Activated CD8-positive, alpha-beta memory T cell treated with anti-CD3 and anti-CD28 coated beads, Interleukin-2, amount 50 U/mL, for 4 hours (primary cell): ENCODE results near the gene FGF2.
"Not testable (repeated sequence)": the region's sequence is repeated elsewhere in the genome, so short reads cannot be mapped to it uniquely, and the experiment has no call there.

Experiments used
- DNase-seq: peaks from one replicate; pipeline ENCODE4 v3.0.0-alpha.2; 2020

FGF2 gene

DNA sequence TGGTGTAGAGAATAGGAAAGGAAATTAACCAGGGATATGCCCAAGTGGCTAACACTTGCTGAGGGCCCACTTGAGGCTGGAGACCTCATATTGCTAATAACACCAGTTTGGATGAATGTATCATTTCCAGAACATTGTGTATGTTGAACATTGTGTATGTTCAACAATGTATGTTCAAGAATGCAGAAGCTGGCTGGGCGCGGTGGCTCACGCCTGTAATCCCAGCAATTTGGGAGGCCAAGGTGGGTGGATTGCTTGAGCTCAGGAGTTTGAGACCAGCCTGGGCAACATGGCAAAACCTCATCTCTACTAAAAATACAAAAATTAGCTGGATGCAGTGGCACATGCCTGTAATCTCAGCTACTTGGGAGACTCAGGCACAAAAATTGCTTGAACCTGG, 23.2 kb downstream of the FGF2 start:
- not testable (repeated sequence) for DNase-seq

DNA sequence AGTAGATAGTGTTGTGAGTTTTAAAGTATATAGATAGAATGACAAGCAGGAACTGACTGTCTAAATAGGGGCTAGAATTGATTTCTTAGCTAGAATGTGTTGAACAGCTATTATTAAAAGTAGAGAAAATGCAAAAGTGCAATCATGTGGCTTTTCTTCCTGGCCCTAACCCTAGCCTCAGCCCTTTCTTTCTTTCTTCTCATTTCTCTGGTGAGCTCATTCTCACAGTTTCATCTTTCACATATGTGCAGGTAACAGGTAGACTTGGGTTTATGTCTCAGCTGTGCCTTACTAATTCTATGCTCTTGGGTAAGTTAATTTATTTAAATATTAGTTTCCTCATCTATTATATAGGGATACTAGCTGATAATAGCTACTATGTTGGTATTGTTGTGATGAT, 24.9 kb downstream of the FGF2 start:
- no peak for DNase-seq

DNA sequence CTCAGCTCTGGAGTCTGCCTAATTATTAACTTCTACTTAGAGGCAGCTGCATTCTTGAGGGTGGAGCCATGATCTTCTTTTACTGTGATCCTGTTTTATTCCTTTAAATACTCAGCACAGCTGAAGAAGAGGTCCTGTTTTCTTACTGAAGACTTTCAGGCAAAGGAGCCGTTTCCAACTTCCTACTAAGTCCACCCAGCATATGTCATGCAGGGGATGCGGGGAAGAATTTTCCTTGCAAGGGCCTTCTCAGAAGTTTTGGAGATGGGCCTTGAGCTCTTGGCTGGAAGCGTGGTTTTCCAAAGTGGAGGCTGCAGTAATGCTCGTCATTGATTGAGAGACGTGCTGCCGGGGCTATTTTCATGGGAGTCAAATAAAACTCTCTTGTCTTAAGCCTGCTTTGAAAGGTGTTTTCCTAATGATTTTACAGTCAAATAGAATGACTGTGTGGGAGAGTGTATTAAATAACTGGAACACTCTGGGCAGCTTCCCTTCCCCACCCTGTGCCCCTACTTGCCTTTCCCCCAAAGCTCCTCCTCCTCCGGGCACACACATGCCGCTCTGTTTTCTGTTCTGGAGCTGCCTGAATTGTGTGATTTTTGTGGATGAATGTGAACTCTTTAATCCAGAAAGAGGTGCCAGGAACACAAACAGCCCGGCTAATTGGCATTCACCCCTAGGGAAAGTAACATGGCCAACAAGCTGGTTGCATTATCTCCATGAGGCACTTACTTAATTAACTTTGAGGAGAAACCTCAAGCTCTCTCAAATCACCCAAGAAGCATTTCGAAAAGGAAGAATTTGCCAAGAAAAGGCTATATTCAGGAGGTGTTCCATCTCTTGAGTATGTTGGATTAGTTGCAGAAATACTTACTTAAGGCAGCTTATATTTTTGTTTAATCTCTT, 28.1 kb downstream of the FGF2 start:
- DNase-seq: no peak

DNA sequence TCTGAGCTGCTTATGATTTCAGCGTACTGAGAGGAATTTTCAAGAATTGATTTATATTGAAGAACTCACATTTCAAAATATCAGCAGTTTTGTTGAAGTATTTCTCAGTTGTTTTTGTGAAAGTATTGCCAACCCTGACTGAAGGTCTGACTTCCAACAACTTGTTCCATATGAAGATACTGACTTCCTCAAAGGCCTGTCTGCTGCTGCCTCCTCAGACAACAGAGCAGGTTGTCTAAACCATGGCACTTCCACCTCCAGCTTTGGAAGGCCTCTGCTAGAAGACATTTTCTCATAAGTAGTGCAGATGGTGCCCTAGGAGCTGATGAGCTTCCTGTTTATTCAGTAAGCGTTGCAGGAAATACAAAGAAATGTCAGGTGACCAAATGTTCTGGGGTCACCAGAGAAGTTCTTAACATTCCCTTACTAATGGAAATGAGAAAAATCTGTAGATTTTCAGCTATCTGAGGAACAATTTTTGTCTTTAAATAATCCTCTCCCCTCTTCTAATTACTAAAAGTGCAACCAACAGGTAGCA, 28.8 kb downstream of the FGF2 start:
- DNase-seq: no peak

DNA sequence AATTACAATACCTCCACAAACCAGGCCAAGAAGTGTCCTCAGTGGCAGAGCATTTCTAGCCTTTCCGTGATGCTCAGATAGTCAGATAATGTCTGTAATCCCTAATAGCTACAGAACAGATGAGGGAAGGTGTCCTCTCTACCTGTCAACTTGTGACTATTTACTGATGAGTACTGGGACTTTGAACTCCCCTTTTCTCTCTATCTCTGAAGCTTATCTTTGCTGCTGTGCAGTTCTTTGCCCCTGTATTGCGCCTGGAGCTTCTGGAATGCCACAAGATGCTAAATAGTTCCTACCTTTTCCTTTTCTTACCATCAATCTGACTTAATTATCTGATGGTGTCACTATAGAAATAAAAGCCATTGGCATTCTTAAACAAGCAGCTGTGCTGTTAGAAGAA, 30.5 kb downstream of the FGF2 start:
- DNase-seq: no peak

DNA sequence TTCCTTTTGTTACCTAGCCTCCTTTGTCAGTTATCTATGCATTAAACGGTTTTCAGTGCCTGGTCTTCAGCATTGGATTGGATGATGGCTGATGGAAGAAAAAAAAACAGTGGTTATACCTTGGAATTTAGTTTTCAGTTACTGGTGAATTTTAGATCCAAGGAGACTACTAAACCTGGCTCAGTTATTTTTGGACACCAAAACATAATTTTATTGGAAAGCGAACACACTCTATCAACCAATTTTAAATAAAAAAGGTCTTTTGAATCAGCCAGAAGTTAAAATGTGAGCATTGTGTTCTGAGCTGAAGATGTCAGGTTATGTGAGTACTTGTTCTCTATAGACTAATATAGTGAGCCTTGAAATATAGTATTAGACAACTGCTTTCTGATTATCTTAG, 32.1 kb downstream of the FGF2 start:
- DNase-seq: no peak

DNA sequence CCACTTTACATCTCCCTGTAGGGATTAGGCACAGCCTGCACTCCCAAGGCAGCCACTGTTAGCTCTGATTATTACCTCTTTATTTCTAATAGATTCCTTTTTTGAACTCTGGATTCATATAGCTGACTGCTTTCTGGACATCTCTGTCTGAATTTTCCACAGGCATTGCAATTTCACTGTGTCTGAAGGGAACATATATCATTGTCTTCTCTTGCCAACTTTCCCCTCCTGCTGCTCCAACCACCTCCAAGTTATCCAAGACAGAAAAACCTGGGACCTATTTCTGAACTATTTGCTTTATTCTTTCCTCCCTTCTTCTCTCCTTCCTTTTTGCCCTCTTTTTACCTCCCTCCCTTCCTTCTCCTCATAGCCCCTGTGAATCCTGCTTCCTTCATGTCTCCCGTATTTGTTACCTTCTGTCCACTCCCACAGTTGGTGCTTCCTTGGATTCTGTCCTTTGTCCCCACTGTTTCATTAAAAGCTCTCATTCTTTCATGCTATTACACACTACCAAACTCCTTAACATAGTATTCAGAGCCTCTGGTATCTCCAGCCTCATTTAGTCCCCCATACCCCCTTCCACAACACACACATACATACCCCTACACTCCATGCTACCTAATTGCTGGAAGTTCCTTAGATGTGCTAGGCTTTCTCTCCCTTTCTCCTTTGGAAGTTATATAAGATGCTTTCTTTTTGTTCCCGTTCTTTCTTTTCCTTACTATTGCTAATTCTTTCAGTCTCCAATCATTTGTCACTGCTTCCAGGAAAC, 34.7 kb downstream of the FGF2 start:
- DNase-seq: no peak

DNA sequence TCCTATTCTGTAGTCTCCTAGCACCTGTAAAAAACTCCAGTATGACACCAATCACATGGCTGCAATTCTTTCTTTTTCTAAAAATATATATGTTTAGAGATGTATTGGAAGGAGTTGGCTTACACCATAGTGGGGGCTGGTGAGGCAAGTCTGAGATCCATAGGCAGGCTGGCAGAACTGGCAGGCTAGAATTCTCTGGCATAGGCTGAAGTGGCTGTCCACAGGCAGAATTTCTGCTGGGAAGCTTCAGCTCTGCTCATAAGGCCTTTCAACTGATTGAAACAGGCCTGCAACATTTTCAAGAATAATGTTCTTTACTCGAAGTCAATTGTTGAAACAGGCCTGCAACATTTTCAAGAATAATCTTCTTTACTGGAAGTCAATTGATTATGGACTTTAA, 37.0 kb downstream of the FGF2 start:
- no peak for DNase-seq

DNA sequence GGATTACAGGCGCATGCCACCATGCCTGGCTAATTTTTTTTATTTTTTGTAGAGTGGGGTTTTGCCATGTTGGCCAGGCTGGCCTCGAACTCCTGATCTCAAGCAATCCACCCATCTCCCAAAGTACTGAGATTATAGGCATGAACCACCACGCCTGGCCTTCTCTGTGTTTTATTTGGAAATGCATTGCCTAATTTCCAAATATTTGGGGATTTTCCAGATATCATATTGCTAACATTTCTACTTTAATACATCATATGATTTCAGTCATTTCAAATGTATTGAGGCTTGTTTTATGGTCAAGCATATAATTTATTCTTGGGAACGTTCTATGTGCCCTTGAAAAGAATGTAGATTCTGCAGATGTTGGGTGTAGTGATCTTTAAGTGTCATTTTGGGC, 38.8 kb downstream of the FGF2 start:
- no peak for DNase-seq

DNA sequence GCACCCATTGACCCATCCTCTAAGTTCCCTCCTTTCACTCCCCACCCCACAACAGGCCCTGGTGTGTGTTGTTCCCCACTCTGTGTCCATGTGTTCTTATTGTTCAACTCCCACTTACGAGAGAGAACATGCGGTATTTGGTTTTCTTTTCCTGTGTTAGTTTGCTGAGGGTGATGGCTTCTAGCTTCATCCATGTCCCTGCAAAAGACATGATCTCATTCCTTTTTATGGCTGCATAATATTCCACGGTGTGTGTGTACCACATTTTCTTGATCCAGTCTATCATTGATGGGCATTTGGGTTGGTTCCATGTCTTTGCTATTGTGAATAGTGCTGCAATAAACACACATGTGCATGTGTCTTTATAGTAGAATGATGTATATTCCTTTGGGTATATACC, 41.6 kb downstream of the FGF2 start:
- not testable (repeated sequence) for DNase-seq

DNA sequence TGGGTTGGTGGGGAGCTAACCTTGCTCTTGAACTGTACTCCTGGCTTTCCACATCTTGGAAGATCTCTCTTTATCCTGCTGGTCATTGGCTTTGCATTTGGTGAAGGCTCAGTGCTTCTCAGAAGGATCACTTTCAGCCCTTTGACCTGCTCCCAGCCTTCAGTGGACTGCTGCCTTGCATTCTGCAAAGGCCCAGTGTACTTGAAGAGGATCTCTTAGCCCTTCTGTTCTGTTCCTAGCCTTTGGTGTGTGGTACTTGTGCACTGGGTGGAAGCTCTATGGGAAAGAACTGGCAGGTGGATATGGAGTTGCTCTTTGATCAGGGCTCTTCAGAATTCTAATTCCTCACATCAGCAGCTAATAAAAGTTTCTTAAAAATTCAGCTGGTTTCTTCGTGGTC, 46.5 kb downstream of the FGF2 start:
- DNase-seq: no peak

DNA sequence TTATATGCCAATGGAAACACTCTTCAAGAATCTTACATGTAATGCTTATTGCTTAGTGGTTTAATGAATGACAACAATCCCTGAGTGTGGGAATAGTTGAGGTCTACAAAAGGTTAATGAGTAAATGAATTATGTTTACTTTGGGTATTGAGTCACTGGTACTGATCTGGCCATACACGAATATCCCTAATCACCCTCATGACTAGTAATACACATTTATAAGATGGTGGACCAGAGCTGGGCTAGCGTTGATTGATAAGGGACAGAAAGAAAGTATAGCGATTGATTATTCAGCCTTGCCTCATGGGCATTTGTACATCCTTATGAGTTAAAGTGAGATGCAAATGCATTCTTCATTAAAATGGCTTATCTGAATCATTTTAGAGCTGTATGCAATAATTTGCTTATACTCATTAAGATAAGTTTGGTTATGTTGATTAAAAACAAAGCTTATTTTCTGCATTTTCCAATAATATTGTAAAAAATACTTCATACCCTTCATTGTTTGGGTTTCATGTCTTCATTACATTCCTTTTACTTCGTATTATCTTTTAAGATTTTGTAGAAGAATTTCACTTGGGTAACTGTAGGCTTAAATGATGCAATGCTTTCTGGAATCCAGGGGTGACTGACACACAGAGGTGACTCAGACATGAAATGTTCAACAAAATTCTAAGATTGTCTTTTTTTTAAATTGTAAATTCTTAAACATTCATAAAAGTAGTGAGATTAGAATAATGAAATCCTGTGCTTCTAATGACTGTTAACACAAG, 47.4 kb downstream of the FGF2 start:
- no peak for DNase-seq

DNA sequence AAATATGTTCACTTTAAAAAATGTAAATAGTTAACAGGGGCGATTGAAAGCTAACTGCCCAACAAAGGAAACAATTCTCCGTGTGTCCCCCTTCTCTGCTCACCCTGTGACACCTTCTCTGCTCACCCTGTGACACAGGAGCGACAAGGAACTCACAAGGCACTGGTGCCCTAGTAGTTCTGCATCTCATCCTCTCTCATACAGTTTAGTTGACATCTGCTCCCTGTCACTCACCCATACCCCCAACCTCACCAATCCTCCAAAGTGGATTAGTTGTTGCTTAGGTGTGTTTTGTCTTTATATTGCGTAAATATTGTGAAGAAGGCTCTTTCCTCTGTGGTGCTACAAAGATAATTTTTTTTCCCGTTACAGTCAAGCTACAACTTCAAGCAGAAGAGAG, 49.3 kb downstream of the FGF2 start:
- no peak for DNase-seq

DNA sequence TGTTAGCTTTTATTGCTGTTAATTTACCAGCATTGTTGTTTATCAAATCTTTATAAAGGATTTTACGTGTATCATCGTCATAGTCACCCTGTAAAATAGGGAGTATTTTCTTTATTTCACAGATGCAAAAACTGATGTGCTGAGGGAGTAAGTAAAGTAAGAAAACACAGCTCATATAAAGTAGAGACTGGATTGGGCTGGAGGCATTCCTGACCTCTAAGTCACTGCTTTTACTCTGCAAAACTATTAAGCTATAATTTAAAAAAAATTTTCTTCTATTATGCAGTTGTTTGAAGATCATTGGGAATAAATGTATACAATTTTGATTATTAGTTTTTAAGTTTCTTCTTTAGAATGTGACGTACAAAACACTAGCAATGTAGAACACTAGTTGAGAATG, 49.8 kb downstream of the FGF2 start:
- DNase-seq: no peak

DNA sequence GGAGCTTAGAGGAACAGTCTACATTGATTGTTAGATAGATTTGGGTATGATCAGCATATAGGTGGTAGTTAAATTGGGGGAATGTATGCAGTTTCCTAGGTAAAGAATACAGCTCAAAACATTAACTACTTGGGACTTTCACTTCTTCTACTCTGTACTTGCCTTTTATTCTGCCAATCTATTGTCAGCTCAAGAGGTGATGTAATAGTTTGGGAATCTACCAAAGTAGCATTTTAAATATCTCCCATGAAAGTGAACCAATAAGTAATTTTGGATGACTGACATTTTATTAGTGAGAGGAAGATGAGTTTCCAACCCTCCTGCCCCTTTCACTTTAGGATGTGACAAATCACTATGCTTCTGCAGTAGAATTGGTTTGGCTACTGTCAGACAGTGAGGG, 52.4 kb downstream of the FGF2 start:
- no peak for DNase-seq

DNA sequence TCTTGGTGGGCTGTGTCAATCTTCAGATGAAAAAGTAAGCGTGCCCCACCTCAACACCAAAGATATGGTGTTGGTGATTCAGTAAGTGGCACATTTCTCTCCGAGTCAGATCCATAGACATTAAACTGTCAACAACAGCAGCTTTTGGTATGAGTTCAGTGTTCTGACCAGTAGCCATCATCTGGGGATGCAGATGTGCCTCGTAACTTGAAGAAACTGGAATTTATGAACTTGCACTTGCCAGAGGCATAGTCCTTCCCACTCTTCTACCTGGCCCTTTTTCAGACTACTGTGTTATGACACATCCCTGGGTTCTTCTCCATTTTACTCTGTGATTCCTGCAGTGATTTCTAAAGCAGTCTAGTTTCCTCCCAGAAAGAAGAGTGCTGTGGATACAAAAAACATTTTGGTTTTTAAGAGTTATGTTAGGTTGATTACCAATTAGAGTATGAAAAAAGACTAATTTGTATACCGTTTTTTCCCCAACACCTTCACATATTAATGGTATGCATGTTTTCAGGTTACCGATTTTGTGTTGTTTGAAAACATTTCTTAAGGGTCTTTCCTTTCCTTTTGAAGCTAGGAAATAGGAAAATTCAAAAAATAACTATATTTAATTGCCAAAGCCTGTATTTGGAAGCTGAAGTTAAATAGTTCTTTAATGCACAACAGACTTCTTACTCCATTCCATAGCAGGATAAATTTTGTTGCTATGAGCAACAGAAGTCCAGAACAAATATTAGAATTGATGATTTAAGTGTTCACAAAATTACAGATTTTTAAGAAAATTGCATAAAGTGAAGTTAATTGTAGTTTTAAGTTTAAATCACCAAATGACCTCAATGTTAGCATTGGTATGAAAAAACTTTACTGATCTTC, 56.5 kb downstream of the FGF2 start:
- no peak for DNase-seq

DNA sequence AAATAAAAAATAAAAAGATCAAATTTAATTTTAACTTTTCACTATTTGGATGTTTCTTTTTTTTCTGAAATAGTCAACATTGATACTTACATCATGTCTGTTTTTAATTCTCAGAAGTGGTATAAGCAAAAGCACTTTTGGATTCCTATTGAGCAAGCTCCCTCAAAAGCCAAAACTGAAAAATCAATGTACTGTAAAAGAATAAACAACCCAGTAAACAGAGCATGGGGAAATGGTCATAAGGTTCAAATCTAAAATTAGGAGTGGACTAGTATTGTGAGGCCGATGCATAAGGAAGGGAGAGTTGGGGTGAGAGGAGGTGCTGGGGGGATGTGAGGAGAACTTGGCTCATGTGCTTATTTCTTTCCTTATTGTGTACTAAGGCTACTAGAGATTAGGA, 57.9 kb downstream of the FGF2 start:
- no peak for DNase-seq

DNA sequence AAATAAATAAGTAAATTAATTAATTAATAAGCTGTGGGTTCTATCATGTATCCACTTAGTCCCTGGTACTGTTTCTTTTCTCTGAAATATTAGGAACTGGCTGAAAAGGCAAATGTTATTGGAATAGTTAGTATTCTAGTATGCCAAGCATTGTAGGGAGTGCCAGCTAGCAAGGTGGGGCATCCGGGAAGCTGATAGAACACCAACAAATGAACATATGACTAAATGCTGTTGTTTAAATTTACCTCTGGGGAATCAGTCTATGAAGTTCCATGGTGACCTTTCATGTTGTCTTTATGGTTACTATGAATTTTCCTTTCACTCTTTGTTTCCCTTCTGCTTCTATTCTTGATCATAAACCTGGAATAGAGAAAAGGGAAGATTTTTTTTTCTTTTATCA, 63.1 kb downstream of the FGF2 start:
- DNase-seq: no peak

DNA sequence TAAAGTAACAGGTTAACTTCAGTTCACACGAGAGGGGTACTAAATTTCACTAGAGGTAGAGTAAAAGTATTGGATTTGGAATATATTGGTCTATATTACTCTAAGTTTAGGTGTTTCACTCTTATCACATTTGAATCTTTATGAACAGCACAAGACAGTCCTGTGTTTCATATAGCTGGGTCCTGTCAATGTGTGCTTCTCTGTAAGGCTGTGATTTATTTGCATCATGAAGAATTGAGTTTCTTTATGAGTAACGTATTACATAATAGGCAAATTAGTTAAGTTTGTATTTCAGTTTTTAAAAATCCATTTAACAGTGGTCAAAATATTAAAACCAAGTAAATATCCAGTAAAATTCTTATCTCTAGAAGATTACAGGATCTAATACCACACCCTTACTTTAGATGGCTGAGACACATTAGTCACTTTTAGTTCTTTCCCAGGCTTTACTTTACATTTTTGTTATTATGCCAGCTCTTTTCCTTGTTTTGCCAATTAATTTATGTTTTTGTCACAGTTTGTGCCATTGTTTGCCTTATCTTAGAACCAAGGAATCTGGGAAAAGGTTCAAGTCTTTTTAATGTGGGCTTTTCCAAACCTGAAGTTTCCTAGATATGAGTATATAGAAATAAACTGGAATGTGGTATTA, 63.6 kb downstream of the FGF2 start:
- DNase-seq: no peak

DNA sequence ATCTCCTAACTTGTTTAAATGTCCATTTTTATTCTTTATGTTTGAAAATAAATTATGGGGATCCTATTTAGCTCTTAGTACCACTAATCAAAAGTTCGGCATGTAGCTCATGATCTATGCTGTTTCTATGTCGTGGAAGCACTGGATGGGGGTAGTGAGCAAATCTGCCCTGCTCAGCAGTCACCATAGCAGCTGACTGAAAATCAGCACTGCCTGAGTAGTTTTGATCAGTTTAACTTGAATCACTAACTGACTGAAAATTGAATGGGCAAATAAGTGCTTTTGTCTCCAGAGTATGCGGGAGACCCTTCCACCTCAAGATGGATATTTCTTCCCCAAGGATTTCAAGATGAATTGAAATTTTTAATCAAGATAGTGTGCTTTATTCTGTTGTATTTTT, 68.2 kb downstream of the FGF2 start:
- no peak for DNase-seq

DNA sequence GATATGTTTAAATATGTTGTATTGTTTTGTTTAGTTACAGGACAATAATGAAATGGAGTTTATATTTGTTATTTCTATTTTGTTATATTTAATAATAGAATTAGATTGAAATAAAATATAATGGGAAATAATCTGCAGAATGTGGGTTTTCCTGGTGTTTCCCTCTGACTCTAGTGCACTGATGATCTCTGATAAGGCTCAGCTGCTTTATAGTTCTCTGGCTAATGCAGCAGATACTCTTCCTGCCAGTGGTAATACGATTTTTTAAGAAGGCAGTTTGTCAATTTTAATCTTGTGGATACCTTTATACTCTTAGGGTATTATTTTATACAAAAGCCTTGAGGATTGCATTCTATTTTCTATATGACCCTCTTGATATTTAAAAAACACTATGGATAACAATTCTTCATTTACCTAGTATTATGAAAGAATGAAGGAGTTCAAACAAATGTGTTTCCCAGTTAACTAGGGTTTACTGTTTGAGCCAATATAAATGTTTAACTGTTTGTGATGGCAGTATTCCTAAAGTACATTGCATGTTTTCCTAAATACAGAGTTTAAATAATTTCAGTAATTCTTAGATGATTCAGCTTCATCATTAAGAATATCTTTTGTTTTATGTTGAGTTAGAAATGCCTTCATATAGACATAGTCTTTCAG, 68.8 kb downstream of the FGF2 start:
- DNase-seq: no peak
